Liver (tissue), 9 donors: ENCODE measurements around the gene NCAM1. TPM values are rescaled to one million over a fixed set of nuclear protein-coding genes. Genes with fewer than 3 reads are reported as not detected.

Source experiments
- DNase-seq: peaks from one replicate; pipeline ENCODE4 v3.0.0-alpha.2; 2017; ENCODE audit warnings: low spot score
- H3K27ac ChIP-seq, 2 donors: one replicate each; pipeline ENCODE4 v1.7.0; 2013; ENCODE audit warnings: inconsistent platforms in 2 of 2, low read length in 2 of 2, control low read depth in 1 of 2, low read depth in 1 of 2, mild to moderate bottlenecking in 1 of 2
- H3K27me3 ChIP-seq, 4 donors: one replicate each; pipeline versions ENCODE4 v1.6.1 to v1.7.0; 2013; ENCODE audit warnings: low read length in 3 of 4, inconsistent platforms in 1 of 4, mild to moderate bottlenecking in 1 of 4, moderate library complexity in 1 of 4; ENCODE audit not compliant: control insufficient read depth in 4 of 4, insufficient read depth in 4 of 4
- H3K36me3 ChIP-seq, 4 donors: one replicate each; pipeline versions ENCODE4 v1.6.1 to v1.7.0; 2013; ENCODE audit warnings: low read length in 3 of 4, mild to moderate bottlenecking in 3 of 4, low read depth in 1 of 4, moderate library complexity in 1 of 4; ENCODE audit not compliant: control insufficient read depth in 4 of 4, insufficient read depth in 3 of 4
- H3K4me1 ChIP-seq, 4 donors: one replicate each; pipeline versions ENCODE4 v1.6.1 to v1.7.0; 2013; ENCODE audit warnings: low read length in 3 of 4, mild to moderate bottlenecking in 3 of 4, moderate library complexity in 1 of 4; ENCODE audit not compliant: control insufficient read depth in 4 of 4, insufficient read depth in 4 of 4
- H3K4me3 ChIP-seq, 3 donors: one replicate each; pipeline versions ENCODE4 v1.6.1 to v1.7.0; 2013; ENCODE audit warnings: low read length in 3 of 3, control low read depth in 1 of 3, low read depth in 1 of 3, mild to moderate bottlenecking in 1 of 3
- H3K9ac ChIP-seq, 2 donors: one replicate each; pipeline ENCODE4 v1.7.0; 2013; ENCODE audit warnings: low read length in 2 of 2, mild to moderate bottlenecking in 2 of 2, moderate library complexity in 2 of 2, control low read depth in 1 of 2, low read depth in 1 of 2
- H3K9me3 ChIP-seq, 4 donors: one replicate each; pipeline versions ENCODE4 v1.6.1 to v1.7.0; 2013; ENCODE audit warnings: low read length in 3 of 4; ENCODE audit not compliant: control insufficient read depth in 4 of 4
- GABPA ChIP-seq, 2 donors: IDR thresholded peaks in 1 of 2; conservative IDR thresholded peaks in 1 of 2; 2 replicates each; pipeline ENCODE4 v1.6.1; 2016; ENCODE audit warnings: antibody characterized with exemption in 2 of 2, mild to moderate bottlenecking in 1 of 2, moderate library complexity in 1 of 2
- JUND ChIP-seq, 2 donors: IDR thresholded peaks; 2 replicates each; pipeline ENCODE4 v1.6.1; 2016; ENCODE audit warnings: antibody characterized with exemption in 2 of 2
- RAD21 ChIP-seq, 2 donors: IDR thresholded peaks; 2 replicates each; pipeline ENCODE4 v1.6.1; 2016; ENCODE audit warnings: antibody characterized with exemption in 2 of 2, mild to moderate bottlenecking in 2 of 2
- SP1 ChIP-seq: IDR thresholded peaks from 2 replicates; pipeline ENCODE4 v1.6.1; 2018; ENCODE audit warnings: antibody characterized with exemption, mild to moderate bottlenecking
- TAF1 ChIP-seq: conservative IDR thresholded peaks from 2 replicates; pipeline ENCODE4 v1.6.1; 2016; ENCODE audit warnings: antibody characterized with exemption, mild to moderate bottlenecking
- YY1 ChIP-seq: IDR thresholded peaks from 2 replicates; pipeline ENCODE4 v1.6.1; 2016; ENCODE audit warnings: antibody characterized with exemption, mild to moderate bottlenecking
- ZBTB33 ChIP-seq: IDR thresholded peaks from 2 replicates; pipeline ENCODE4 v1.6.1; 2016; ENCODE audit warnings: antibody characterized with exemption
- WGBS: extraction: QIAGEN DNeasy Blood & Tissue Kit; methylation state at CpG from one replicate; pipeline ENCODE4 v1.1.7; 2013; 5-methylcytosine and 5-hydroxymethylcytosine counted together
- polyA plus RNA-seq, 2 donors: library from polyadenylated mRNA; stranded (reverse) in 1 of 2; unstranded in 1 of 2; fragments of 200-250 nt in 1 of 2; fragments of >200 nt in 1 of 2; fragmentation: Nextera tagmentation in 1 of 2; extraction: Ambion mirVana in 1 of 2; gene quantifications; one replicate each; pipeline versions ENCODE4 v1.2.1 to v1.2.3, GENCODE V29; 2013 to 2015
- total RNA-seq, 2 donors: library from RNA; depleted of rRNA; stranded (reverse); fragments of >200 nt; gene quantifications; one replicate each; pipeline ENCODE4 v1.2.3, GENCODE V29; 2014
- TF ChIP-seq, protein P1 (sequence below): IDR thresholded peaks from 2 replicates; pipeline ENCODE4 v1.6.1; 2016; ENCODE audit warnings: antibody characterized with exemption
- TF ChIP-seq, protein P2 (sequence below): IDR thresholded peaks from 2 replicates; pipeline ENCODE4 v1.6.1; 2016; ENCODE audit warnings: antibody characterized with exemption
- donor health status: healthy.
- donor health status: healthy.
- donor health status: healthy.
- donor health status: healthy.
- donor health status: healthy.

The NCAM1 gene
- total and polyA plus RNA-seq, 4 donors, result 0.65 to 2.1 (median 0.88) TPM

DNA sequence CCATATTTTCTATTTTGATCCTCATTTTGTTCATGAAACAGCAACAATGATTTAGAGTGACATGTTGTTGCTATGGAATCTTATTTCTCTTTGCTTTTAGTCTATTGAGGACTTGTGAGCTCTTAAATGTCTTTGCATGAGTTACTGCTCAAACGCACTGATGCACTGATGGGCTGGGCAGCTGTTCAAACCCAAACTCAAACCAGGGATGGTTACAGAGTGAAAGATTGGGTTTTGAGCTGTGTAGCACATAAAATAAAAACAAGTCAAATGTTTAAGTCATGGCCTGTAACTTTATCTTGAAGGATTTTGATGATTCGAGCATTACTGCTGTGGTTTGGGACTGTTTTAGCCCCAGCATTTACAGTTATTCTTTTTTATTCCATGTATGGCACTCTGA, 20.1 kb upstream of the NCAM1 start (continued):
- TF ChIP-seq, protein P1, sequence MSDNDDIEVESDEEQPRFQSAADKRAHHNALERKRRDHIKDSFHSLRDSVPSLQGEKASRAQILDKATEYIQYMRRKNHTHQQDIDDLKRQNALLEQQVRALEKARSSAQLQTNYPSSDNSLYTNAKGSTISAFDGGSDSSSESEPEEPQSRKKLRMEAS, result no peak
- TF ChIP-seq, protein P2, sequence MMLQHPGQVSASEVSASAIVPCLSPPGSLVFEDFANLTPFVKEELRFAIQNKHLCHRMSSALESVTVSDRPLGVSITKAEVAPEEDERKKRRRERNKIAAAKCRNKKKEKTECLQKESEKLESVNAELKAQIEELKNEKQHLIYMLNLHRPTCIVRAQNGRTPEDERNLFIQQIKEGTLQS, result no peak
- no peak for TF ChIP-seq ZBTB33
- TF ChIP-seq YY1, result no peak
- no peak for TF ChIP-seq RAD21 (IDR thresholded peaks at IDR 0.05)
- no peak for TF ChIP-seq JUND (IDR thresholded peaks at IDR 0.05)

DNA sequence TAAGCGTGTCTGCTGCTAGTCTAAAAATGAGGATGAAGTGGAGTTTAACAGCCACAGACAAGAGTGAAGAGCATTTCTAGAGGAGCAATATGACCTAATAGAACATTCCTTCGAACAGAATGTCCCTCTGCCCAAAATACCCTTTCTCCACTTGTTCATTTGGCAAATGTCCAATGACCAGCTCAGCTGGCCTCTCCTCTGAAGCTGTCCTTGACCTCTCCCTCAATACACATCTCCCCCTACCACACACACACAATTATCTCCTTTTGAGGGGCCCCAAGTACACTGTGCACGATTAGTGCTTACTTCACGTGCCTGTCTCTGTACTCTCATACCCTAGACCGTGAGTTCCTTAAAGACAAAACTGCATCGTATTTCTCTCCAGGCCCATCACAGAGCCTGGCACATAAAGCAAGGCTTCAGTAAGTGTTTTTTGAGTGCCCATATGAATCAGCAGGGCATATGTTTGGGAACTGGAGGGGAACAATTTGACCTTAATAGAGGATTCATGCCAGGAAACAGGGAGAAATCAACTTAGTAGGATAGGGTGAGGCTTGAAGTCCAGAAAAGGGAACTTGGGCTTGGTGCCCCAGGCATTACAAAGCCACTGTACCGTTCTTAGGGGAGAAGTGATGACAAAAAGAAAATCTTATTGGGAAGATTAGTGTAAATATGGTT, 18.1 kb upstream of the NCAM1 start:
- TF ChIP-seq, protein P2, result no peak
- TF ChIP-seq GABPA (IDR thresholded peaks at IDR 0.05 in 1 of 2, conservative IDR thresholded peaks at IDR 0.05 in 1 of 2) (no peak), ZBTB33 (no peak), TAF1 (no peak)
- H3K9me3 ChIP-seq, result no peaks in the 10 kb centered on the region
- WGBS, result 64% methylated on average over 7 of the region's 7 CpGs
- no peak overlapping the region for H3K4me3 ChIP-seq
- no peak overlapping the region for H3K9ac ChIP-seq
- H3K27ac ChIP-seq, result no peak overlapping the region
- H3K4me1 ChIP-seq, result no peaks in the 10 kb centered on the region
- H3K36me3 ChIP-seq, result no peaks in the 10 kb centered on the region
- peaks cover 0 to 4% (median 0%) of the 10 kb centered on the region in 4 donors for H3K27me3 ChIP-seq
- no peak for DNase-seq

DNA sequence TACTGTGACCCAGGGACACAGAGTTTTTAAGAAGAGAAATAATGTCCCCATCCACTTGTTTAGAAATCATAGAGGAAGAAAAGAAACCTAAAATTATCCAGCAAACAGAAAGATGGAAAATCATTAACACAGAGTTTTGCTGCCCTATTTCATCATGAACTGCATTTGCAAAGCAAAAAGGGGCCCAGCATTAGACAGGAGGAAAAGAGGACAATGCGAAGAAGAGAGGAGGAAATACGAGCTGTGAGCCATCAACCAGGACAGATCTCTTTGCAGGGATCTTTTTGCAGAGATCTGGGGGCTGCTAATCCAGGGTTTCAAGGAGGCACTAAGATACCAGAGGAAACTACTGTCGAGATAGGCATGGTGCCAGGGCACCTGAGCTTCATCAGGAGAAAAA, 14.4 kb upstream of the NCAM1 start:
- no peaks in the 10 kb centered on the region for H3K4me1 ChIP-seq
- H3K4me3 ChIP-seq, result no peak overlapping the region
- 66% methylated on average over 3 of the region's 3 CpGs for WGBS
- H3K27me3 ChIP-seq, result no peaks in the 10 kb centered on the region
- peaks cover 0 to 2% (median 0%) of the 10 kb centered on the region in 4 donors for H3K9me3 ChIP-seq
- H3K36me3 ChIP-seq, result no peaks in the 10 kb centered on the region
- TF ChIP-seq GABPA (IDR thresholded peaks at IDR 0.05 in 1 of 2, conservative IDR thresholded peaks at IDR 0.05 in 1 of 2) (no peak), SP1 (no peak), TAF1 (no peak)
- no peak overlapping the region for H3K27ac ChIP-seq
- no peak for DNase-seq
- H3K9ac ChIP-seq, result no peak overlapping the region
